ENCODE data around the gene CA4.

The CA4 gene

DNA sequence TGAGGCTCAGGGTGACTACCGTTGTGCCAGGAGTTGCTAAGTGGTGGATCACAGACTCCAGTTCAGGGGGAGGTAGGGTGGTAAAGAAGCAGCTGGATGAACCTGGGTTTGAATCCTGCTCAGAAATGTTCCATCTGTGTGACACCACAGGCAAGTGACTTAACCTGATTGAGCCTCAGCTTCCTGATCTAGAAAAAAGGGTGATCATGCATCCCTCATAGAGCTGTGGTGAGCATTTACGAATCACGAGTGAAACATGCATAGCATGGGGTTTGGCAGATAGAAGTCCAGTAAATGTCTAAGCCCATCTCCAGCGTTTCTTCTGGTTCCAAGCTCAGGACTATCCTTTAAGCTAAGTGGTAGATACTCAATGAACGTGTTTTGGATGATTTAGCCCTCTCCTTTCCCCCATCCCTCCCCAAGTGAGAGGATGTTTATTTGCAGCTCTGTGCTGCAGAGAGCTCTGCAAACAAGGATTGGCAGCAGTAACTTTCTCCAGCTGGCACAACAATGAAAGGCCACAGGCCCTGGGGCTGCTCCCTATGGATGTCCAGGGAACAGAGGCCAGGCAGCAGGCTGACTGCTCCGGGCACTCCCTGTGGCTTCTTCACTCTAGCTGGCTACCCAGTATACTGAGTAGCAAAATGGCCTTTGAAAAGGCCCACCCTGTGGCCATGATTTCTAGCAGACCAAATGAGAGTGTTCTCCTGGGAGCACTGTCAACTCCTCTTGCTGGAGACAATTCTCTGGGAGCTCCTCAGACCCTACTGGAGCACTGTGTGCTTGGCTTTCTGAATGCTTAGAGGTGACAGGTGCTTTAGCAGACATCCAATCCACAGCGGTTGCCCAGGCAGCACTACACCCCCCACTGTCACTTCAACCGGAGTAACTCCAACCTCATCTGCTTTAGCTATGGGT, 21.3 kb downstream of the CA4 start:
- no peak overlapping the region for H3K4me2 ChIP-seq (ENCODE audit: low read depth, low read length, poor library complexity, severe bottlenecking)

DNA sequence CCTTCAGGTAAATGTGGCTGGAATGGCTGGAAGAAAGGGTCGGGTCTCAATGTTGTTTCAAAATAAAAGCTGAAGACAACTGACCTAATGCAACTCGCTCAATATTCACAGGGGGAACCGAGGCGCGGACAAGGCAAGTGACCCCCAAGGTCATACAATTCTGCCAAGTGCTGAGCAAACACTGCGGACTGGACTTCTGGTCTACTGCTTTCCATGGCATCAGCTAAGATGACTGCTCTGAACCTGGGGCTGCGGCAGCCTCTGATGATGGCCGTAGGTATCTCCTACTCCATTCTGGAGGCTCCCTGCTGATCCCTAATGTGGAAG, 21.9 kb downstream of the CA4 start:
- H3K27me3 ChIP-seq (ENCODE audit: low read length), result no peaks in the 10 kb centered on the region
- no peak overlapping the region for H3K27ac ChIP-seq (ENCODE audit: low read depth, low read length)
- H2AFZ ChIP-seq (ENCODE audit: low read depth, low read length, severe bottlenecking), result no peak overlapping the region
- TF ChIP-seq EZH2phosphoT487 (conservative IDR thresholded peaks at IDR 0.05; ENCODE audit: low read length) (no peak), CTCF (IDR thresholded peaks at IDR 0.05; ENCODE audit: insufficient read depth, low read length, poor library complexity, severe bottlenecking) (no peak)
- H3K9me3 ChIP-seq (ENCODE audit: insufficient read depth, low read length), result no peaks in the 10 kb centered on the region
- no peaks in the 10 kb centered on the region for H3K36me3 ChIP-seq (ENCODE audit: low read length)
- no peak overlapping the region for H3K9ac ChIP-seq (ENCODE audit: low read length)
- H3K79me2 ChIP-seq (ENCODE audit: insufficient read depth, low read length), result no peaks in the 10 kb centered on the region
- H4K20me1 ChIP-seq (ENCODE audit: low read depth, low read length), result no peaks in the 10 kb centered on the region
- no peak overlapping the region for H3K4me2 ChIP-seq (ENCODE audit: low read depth, low read length, poor library complexity, severe bottlenecking)
- no peaks in the 10 kb centered on the region for H3K9me2 ChIP-seq (replicated peaks; ENCODE audit: insufficient read depth, low read length)
- H3K4me3 ChIP-seq (ENCODE audit: insufficient read depth, low read length, poor library complexity, severe bottlenecking), result no peak overlapping the region
- no peaks in the 10 kb centered on the region for H3F3A ChIP-seq (ENCODE audit: insufficient read depth)

More for the DNA sequence above, 21.3 kb downstream of the CA4 start:
- no peaks in the 10 kb centered on the region for H3K36me3 ChIP-seq (ENCODE audit: low read length)
- no peaks in the 10 kb centered on the region for H3K9me3 ChIP-seq (ENCODE audit: insufficient read depth, low read length)
- no peak for TF ChIP-seq CTCF (IDR thresholded peaks at IDR 0.05; ENCODE audit: insufficient read depth, low read length, poor library complexity, severe bottlenecking)
- no peak for TF ChIP-seq EZH2phosphoT487 (conservative IDR thresholded peaks at IDR 0.05; ENCODE audit: low read length)
- no peaks in the 10 kb centered on the region for H3F3A ChIP-seq (ENCODE audit: insufficient read depth)
- H3K27me3 ChIP-seq (ENCODE audit: low read length), result no peaks in the 10 kb centered on the region
- H3K9ac ChIP-seq (ENCODE audit: low read length), result no peak overlapping the region
- H3K27ac ChIP-seq (ENCODE audit: low read depth, low read length), result no peak overlapping the region
- no peak overlapping the region for H3K4me3 ChIP-seq (ENCODE audit: insufficient read depth, low read length, poor library complexity, severe bottlenecking)
- H4K20me1 ChIP-seq (ENCODE audit: low read depth, low read length), result no peaks in the 10 kb centered on the region
- H3K79me2 ChIP-seq (ENCODE audit: insufficient read depth, low read length), result no peaks in the 10 kb centered on the region
- H3K9me2 ChIP-seq (replicated peaks; ENCODE audit: insufficient read depth, low read length), result no peaks in the 10 kb centered on the region
- H2AFZ ChIP-seq (ENCODE audit: low read depth, low read length, severe bottlenecking), result no peak overlapping the region

DNA sequence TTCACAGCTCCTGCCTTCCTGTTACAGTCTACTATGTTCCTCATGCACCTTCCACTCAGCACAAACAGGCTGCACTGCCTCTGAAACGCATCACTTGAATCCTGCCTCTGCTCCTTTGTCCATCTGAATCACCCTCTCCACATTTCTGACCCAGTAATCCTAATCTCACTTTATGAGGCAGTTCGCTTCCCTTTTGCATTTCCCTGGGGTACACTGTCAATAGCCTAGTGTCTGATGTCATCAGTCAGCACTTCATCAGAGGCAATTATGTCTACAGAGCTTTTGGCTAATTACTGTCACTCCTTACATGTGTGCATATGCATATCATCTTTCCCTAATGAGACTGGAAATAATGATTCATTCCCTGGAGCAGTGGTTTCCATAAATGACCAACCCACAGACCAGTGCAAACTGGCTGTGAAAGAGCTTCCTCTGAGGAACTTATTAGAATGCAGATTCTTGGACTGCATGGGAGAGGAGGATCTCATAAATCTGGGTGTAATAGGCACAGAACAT, 23.6 kb downstream of the CA4 start:
- no peaks in the 10 kb centered on the region for H3K36me3 ChIP-seq (ENCODE audit: low read length)
- H3K27ac ChIP-seq (ENCODE audit: low read depth, low read length), result no peak overlapping the region
- H3K9me2 ChIP-seq (replicated peaks; ENCODE audit: insufficient read depth, low read length), result no peaks in the 10 kb centered on the region
- no peaks in the 10 kb centered on the region for H3K27me3 ChIP-seq (ENCODE audit: low read length)
- no peaks in the 10 kb centered on the region for H4K20me1 ChIP-seq (ENCODE audit: low read depth, low read length)
- TF ChIP-seq EZH2phosphoT487 (conservative IDR thresholded peaks at IDR 0.05; ENCODE audit: low read length) (no peak), CTCF (IDR thresholded peaks at IDR 0.05; ENCODE audit: insufficient read depth, low read length, poor library complexity, severe bottlenecking) (no peak)
- H3K79me2 ChIP-seq (ENCODE audit: insufficient read depth, low read length), result no peaks in the 10 kb centered on the region
- no peak overlapping the region for H3K4me3 ChIP-seq (ENCODE audit: insufficient read depth, low read length, poor library complexity, severe bottlenecking)
- no peak overlapping the region for H3K9ac ChIP-seq (ENCODE audit: low read length)
- no peak overlapping the region for H2AFZ ChIP-seq (ENCODE audit: low read depth, low read length, severe bottlenecking)
- H3K9me3 ChIP-seq (ENCODE audit: insufficient read depth, low read length), result no peaks in the 10 kb centered on the region
- no peak overlapping the region for H3K4me2 ChIP-seq (ENCODE audit: low read depth, low read length, poor library complexity, severe bottlenecking)
- H3F3A ChIP-seq (ENCODE audit: insufficient read depth), result no peaks in the 10 kb centered on the region

Data from SU-DHL-6 (cell line).